HepG2 (cell line): ENCODE measurements around the gene HOXB4. TPM values are rescaled to one million over a fixed set of nuclear protein-coding genes. Genes with fewer than 3 reads are reported as not detected.

Source experiments
- ATAC-seq: fragments of 200-7000 bp; cut with Tn5 transposase; 3 replicates; pipeline ENCODE4 v1.9.1; 2020; ENCODE audit warnings: mild to moderate bottlenecking, moderate library complexity
- BruUV-seq: library from RNA; stranded (reverse); fragments of 400-500 nt; replicated peaks from 2 replicates; lab custom pipeline; 2021; lab: Mats Ljungman, UMichigan
- CTCF ChIA-PET: fragments of 300-600 bp; formaldehyde crosslinking; extraction: SDS; loops from one replicate; lab custom pipeline; 2021; ENCODE audit warnings: low total read pairs, inconsistent platforms, low intra/inter-chr PET ratio; lab: Yijun Ruan, JAX
- POLR2A ChIA-PET: fragments of 350-600 bp; sonication (Branson Sonifier 250); formaldehyde crosslinking; loops from one replicate; lab custom pipeline; 2020; ENCODE audit warnings: antibody characterized with exemption, inconsistent platforms; lab: Yijun Ruan, JAX
- DNase-seq: peaks from one replicate; pipeline ENCODE4 v3.0.0-alpha.2; 2015; ENCODE audit warnings: low spot score
- FAIRE-seq: peaks from 3 replicates; lab custom pipeline; 2011; peaks lifted over from hg19 to GRCh38; lab: Jason Lieb, UNC
- H2AFZ ChIP-seq: one replicate; pipeline ENCODE4 v1.6.1; 2011; ENCODE audit warnings: low read length, inconsistent platforms
- H3K27ac ChIP-seq: fragments of 300-600 bp; 3 replicates; pipeline ENCODE4 v1.8.0; 2011; ENCODE audit warnings: mixed run types, mild to moderate bottlenecking, mixed read lengths, low read length, inconsistent platforms; ENCODE audit not compliant: insufficient read depth; ENCODE audit errors: extremely low read length
- H3K27me3 ChIP-seq, 2 experiments: fragments of 200-600 bp in 1 of 2; 2 replicates in 1 of 2; 3 replicates in 1 of 2; pipeline versions ENCODE4 v1.6.0 to v1.8.0; 2011; ENCODE audit warnings: low read length in 2 of 2, mild to moderate bottlenecking in 2 of 2, moderate library complexity in 2 of 2, inconsistent platforms in 1 of 2; ENCODE audit not compliant: insufficient read depth in 2 of 2, control insufficient read depth in 1 of 2
- H3K36me3 ChIP-seq, 2 experiments: fragments of 200-600 bp in 1 of 2; replicated peaks in 1 of 2; 2 replicates in 1 of 2; 3 replicates in 1 of 2; pipeline versions ENCODE4 v1.5.1 to v1.8.0; 2011; ENCODE audit warnings: low read length in 2 of 2, inconsistent platforms in 1 of 2; ENCODE audit not compliant: insufficient read depth in 2 of 2, control insufficient read depth in 1 of 2
- H3K4me1 ChIP-seq: 2 replicates; pipeline ENCODE4 v1.5.1; 2012; ENCODE audit warnings: low read length, inconsistent platforms; ENCODE audit not compliant: insufficient read depth
- H3K4me2 ChIP-seq: 2 replicates; pipeline ENCODE4 v1.6.0; 2011; ENCODE audit warnings: low read depth, low read length, inconsistent platforms
- H3K4me3 ChIP-seq, 3 experiments: fragments of 200-600 bp in 1 of 3; sonication (generic), shearing (Covaris generic) in 1 of 3; replicated peaks in 1 of 3; 2 replicates each; pipeline ENCODE4 v1.5.1; 2011 to 2016; ENCODE audit warnings: low read length in 3 of 3, inconsistent platforms in 2 of 3, low read depth in 2 of 3, mild to moderate bottlenecking in 2 of 3, control low read depth in 1 of 3, mixed read lengths in 1 of 3; ENCODE audit not compliant: insufficient read depth in 1 of 3
- H3K79me2 ChIP-seq: one replicate; pipeline ENCODE4 v1.6.1; 2011; ENCODE audit warnings: low read length, inconsistent platforms; ENCODE audit not compliant: insufficient read depth
- H3K9ac ChIP-seq: 2 replicates; pipeline ENCODE4 v1.6.0; 2011; ENCODE audit warnings: mild to moderate bottlenecking, low read depth, low read length, inconsistent platforms; ENCODE audit not compliant: insufficient read depth
- H3K9me3 ChIP-seq: 2 replicates; pipeline ENCODE4 v1.5.1; 2012; ENCODE audit warnings: mild to moderate bottlenecking, low read length
- H4K20me1 ChIP-seq: 2 replicates; pipeline ENCODE4 v1.6.0; 2011; ENCODE audit warnings: inconsistent platforms, mild to moderate bottlenecking, low read length, moderate library complexity; ENCODE audit not compliant: insufficient read depth
- DBP ChIP-seq: sonication (generic); formaldehyde crosslinking; IDR thresholded peaks from 2 replicates; pipeline ENCODE4 v1.4.0; 2020; ENCODE audit warnings: missing genetic modification reagents; ENCODE audit errors: not compliant biosample characterization
- EZH2 ChIP-seq: conservative IDR thresholded peaks from 2 replicates; pipeline ENCODE4 v1.6.1; 2012; ENCODE audit warnings: mild to moderate bottlenecking, low read depth, low read length, moderate library complexity
- GATAD1 ChIP-seq: IDR thresholded peaks from 2 replicates; pipeline ENCODE4 v1.6.1; 2016; ENCODE audit warnings: missing genetic modification reagents, missing compliant biosample characterization
- HMGA1 ChIP-seq: sonication (generic); formaldehyde crosslinking; conservative IDR thresholded peaks from 2 replicates; pipeline ENCODE4 v1.4.0; 2020; ENCODE audit warnings: missing genetic modification reagents
- HNRNPLL ChIP-seq: fragments of 200-400 bp; formaldehyde crosslinking; IDR thresholded peaks from 2 replicates; pipeline ENCODE4 v1.6.1; 2017; ENCODE audit warnings: mild to moderate bottlenecking, low read depth, low read length; ENCODE audit not compliant: poor library complexity, severe bottlenecking
- KLF6 ChIP-seq: IDR thresholded peaks from 2 replicates; pipeline ENCODE4 v1.8.0; 2016; ENCODE audit warnings: missing biosample characterization, missing genetic modification reagents
- NFYC ChIP-seq: IDR thresholded peaks from 2 replicates; pipeline ENCODE4 v1.6.1; 2016; ENCODE audit warnings: missing genetic modification reagents, missing compliant biosample characterization
- PAWR ChIP-seq: sonication (generic); formaldehyde crosslinking; IDR thresholded peaks from 2 replicates; pipeline ENCODE4 v1.4.0; 2020; ENCODE audit warnings: missing genetic modification reagents, mild to moderate bottlenecking, borderline replicate concordance
- PITX1 ChIP-seq: sonication (generic); formaldehyde crosslinking; IDR thresholded peaks from 2 replicates; pipeline ENCODE4 v1.5.1; 2020; ENCODE audit warnings: mild to moderate bottlenecking, missing genetic modification reagents
- SMARCE1 ChIP-seq: fragments of 450-650 bp; IDR thresholded peaks from 2 replicates; pipeline ENCODE4 v1.6.1; 2017; ENCODE audit warnings: borderline replicate concordance
- TERF1 ChIP-seq: sonication (generic); formaldehyde crosslinking; IDR thresholded peaks from 2 replicates; pipeline ENCODE4 v1.8.0; 2022; ENCODE audit warnings: mild to moderate bottlenecking, missing genetic modification reagents, moderate library complexity
- ZNF382 ChIP-seq: sonication (generic); formaldehyde crosslinking; IDR thresholded peaks from 2 replicates; pipeline ENCODE4 v1.5.0; 2020; ENCODE audit warnings: missing genetic modification reagents, mild to moderate bottlenecking, borderline replicate concordance
- ZNF784 ChIP-seq: sonication (generic); formaldehyde crosslinking; IDR thresholded peaks from 2 replicates; pipeline ENCODE4 v1.5.1; 2020; ENCODE audit warnings: missing genetic modification reagents, mild to moderate bottlenecking, borderline replicate concordance
- WGBS: methylation state at CpG from one replicate; pipeline ENCODE4 v1.1.6; 2017; ENCODE audit warnings: low lambda C conversion rate; 5-methylcytosine and 5-hydroxymethylcytosine counted together
- in situ Hi-C: cut with HindIII; loops from 2 replicates; pipeline ENCODE4 v1.10.0; 2017; ENCODE audit warnings: low pct_unique_long_range_greater_than_20kb; ENCODE audit not compliant: extremely low pct_ligation_motif_present
- intact Hi-C: fragments of 100-400 bp; cut with micrococcal nuclease; formaldehyde crosslinking; loops from one replicate; pipeline ENCODE4 v1.10.0; 2022; ENCODE audit not compliant: unreplicated experiment
- polyA plus RNA-seq, 8 experiments: library from polyadenylated mRNA; depleted of rRNA in 3 of 8; stranded (reverse) in 7 of 8; unstranded in 1 of 8; fragments of >200 nt; fragmentation: Illumina TruSeq in 4 of 8; extraction: Trizol in 4 of 8; gene quantifications; 2 replicates each; pipeline versions ENCODE4 v1.2.1 to v1.2.3, GENCODE V29; 2011 to 2016; ENCODE audit warnings: low read depth in 4 of 8, missing spikeins in 1 of 8, mixed read lengths in 1 of 8; ENCODE audit not compliant: insufficient read depth in 1 of 8
- total RNA-seq, 5 experiments: library from RNA; depleted of rRNA; stranded (reverse); fragments of >200 nt; fragmentation: Illumina TruSeq; extraction: Trizol; gene quantifications; 2 replicates each; pipeline ENCODE4 v1.2.3, GENCODE V29; 2016; ENCODE audit warnings: low read depth in 1 of 5

HOXB4 gene
- total and polyA plus RNA-seq, 2 of the 13 experiments (the other 11 are each of a cell fraction or from before 2014, with no cell fraction given), result not detected

GRCh38 chr17:48554412-48555257 is 23.5 kb downstream of the HOXB4 start:
- no peaks in the 10 kb centered on the region for H3K79me2 ChIP-seq
- CTCF ChIA-PET, result no interaction called here
- H3K4me2 ChIP-seq, result no peak overlapping the region
- H2AFZ ChIP-seq, result no peak overlapping the region
- FAIRE-seq (no peak), ATAC-seq (no peak), DNase-seq (no peak)
- H3K9ac ChIP-seq, result no peak overlapping the region
- H4K20me1 ChIP-seq, result no peaks in the 10 kb centered on the region; the same call in 1 of the 2 replicates
- peaks cover 33 to 94% of the 10 kb centered on the region in 2 experiments for H3K27me3 ChIP-seq
- H3K27ac ChIP-seq, result no peak overlapping the region
- POLR2A ChIA-PET, result no interaction called here
- intact Hi-C loops (no loop called here), in situ Hi-C loops (no loop called here)
- H3K36me3 ChIP-seq, result no peaks in the 10 kb centered on the region
- BruUV-seq, result no TSS peak
- H3K4me1 ChIP-seq, result no peaks in the 10 kb centered on the region
- TF ChIP-seq EZH2 (peak; percentile 90; the same call in 1 of the 2 replicates), PAWR (CRISPR knock-in tag) (no peak), HNRNPLL (peak; percentile 19), HMGA1 (CRISPR knock-in tag) (no peak)
- H3K4me3 ChIP-seq, result no peak overlapping the region
- no peaks in the 10 kb centered on the region for H3K9me3 ChIP-seq
- 36% methylated on average over 44 of the region's 44 CpGs for WGBS

GRCh38 chr17:48553826-48554225 is 24.3 kb downstream of the HOXB4 start:
- H3K27me3 ChIP-seq, result peaks cover 28 to 92% of the 10 kb centered on the region in 2 experiments
- H3K9me3 ChIP-seq, result no peaks in the 10 kb centered on the region
- BruUV-seq, result no TSS peak
- no peak overlapping the region for H2AFZ ChIP-seq
- WGBS, result 0% methylated on average over 1 of the region's 1 CpG
- H4K20me1 ChIP-seq, result no peaks in the 10 kb centered on the region; the same call in 1 of the 2 replicates
- H3K27ac ChIP-seq, result no peak overlapping the region
- no peak for DNase-seq
- H3K4me1 ChIP-seq, result no peaks in the 10 kb centered on the region
- in situ Hi-C loops, result no loop called here
- no peak for ATAC-seq
- no peaks in the 10 kb centered on the region for H3K36me3 ChIP-seq
- no peaks in the 10 kb centered on the region for H3K79me2 ChIP-seq
- no peak for FAIRE-seq
- intact Hi-C loops, result no loop called here
- H3K9ac ChIP-seq, result no peak overlapping the region
- no peak overlapping the region for H3K4me3 ChIP-seq
- POLR2A ChIA-PET, result no interaction called here
- CTCF ChIA-PET, result no interaction called here
- H3K4me2 ChIP-seq, result no peak overlapping the region
- TF ChIP-seq KLF6 (no peak), ZNF382 (CRISPR knock-in tag) (no peak), TERF1 (CRISPR knock-in tag) (no peak), SMARCE1 (no peak), DBP (CRISPR knock-in tag) (no peak), ZNF784 (CRISPR knock-in tag) (no peak), PITX1 (CRISPR knock-in tag) (no peak), NFYC (CRISPR knock-in tag) (no peak), GATAD1 (no peak)
